ENCODE data around the gene MBTPS1. TPM values are rescaled to one million over a fixed set of nuclear protein-coding genes. Genes with fewer than 3 reads are reported as not detected.

Gene MBTPS1
- total and polyA plus RNA-seq, 10 of the 15 experiments (the other 5 are each of a cell fraction or from before 2014, with no cell fraction given) = 1.3 to 43.9 (median 35.2) TPM

- no peak for DNase-seq (ENCODE audit: low read depth, low spot score)
- Histone ChIP-seq H4K20me1 (ENCODE audit: control insufficient read depth, insufficient read depth) (0 out of 2 replicates have a peak, but pooled peaks cover 4% of the 10 kb centered on the region), H3K9ac (ENCODE audit: control insufficient read depth, insufficient read depth, low read length) (no peak overlapping the region), H3K27me3 (replicated peaks in 1 of 2; ENCODE audit: control insufficient read depth in 2 of 2, insufficient read depth in 2 of 2, low read length in 1 of 2) (no peaks in the 10 kb centered on the region), H2AFZ (ENCODE audit: control insufficient read depth, low read depth, low read length) (no peak overlapping the region), H3K27ac (ENCODE audit: control insufficient read depth, insufficient read depth) (no peak overlapping the region), H3K36me3 (ENCODE audit: control insufficient read depth in 2 of 2, insufficient read depth in 2 of 2, low read length in 1 of 2) (no peaks in the 10 kb centered on the region; a peak in 1 of 4 replicates), H3K4me1 (ENCODE audit: control insufficient read depth, insufficient read depth, low read length) (peaks cover 5% of the 10 kb centered on the region), H3K9me3 (replicated peaks; ENCODE audit: control insufficient read depth, insufficient read depth, low read length) (no peaks in the 10 kb centered on the region), H3K4me2 (ENCODE audit: control insufficient read depth, insufficient read depth) (no peak overlapping the region), H3K79me2 (ENCODE audit: control insufficient read depth, insufficient read depth, low read length) (peaks cover 20% of the 10 kb centered on the region), H3K4me3 (no peak overlapping the region)
- ChIA-PET SMC1A (ENCODE audit: uncharacterized antibody, unreplicated experiment) (interaction anchor here (1.0 to 2.8 kb wide), 3 partner anchors 11 to 19 kb away, joined by 3 to 10 read pairs (median 5); no protein-coding TSS in a partner anchor), RAD21 (ENCODE audit: unreplicated experiment) (interaction anchor here (1.0 kb wide), 1 partner anchor 51 kb away, joined by 4 read pairs; no protein-coding TSS in a partner anchor), POLR2A (no interaction called here), CTCF (interaction anchor here (0.6 to 2.1 kb wide), 5 partner anchors 11 to 382 kb away, joined by 3 to 7 read pairs (median 3); partner anchors contain the start of genes MBTPS1 and TAF1C)
- intact Hi-C loops (cut with micrococcal nuclease; ENCODE audit: unreplicated experiment) (no loop called here), in situ Hi-C loops (cut with MboI) (no loop called here)
- 83% methylated on average over 12 of the region's 12 CpGs for WGBS (ENCODE audit: insufficient coverage, insufficient replicate concordance, low lambda C conversion rate, missing lambda C conversion rate)
- BruUV-seq (replicated peaks) = no TSS peak
- no peak for TF ChIP-seq IKZF2 (IDR thresholded peaks at IDR 0.05)
- TF ChIP-seq ZNF274 (IDR thresholded peaks at IDR 0.05; ENCODE audit: insufficient read depth, insufficient read length) = no peak
- TF ChIP-seq SREBF1 (IDR thresholded peaks at IDR 0.05; ENCODE audit: low read length) = no peak
- TF ChIP-seq, protein P1, sequence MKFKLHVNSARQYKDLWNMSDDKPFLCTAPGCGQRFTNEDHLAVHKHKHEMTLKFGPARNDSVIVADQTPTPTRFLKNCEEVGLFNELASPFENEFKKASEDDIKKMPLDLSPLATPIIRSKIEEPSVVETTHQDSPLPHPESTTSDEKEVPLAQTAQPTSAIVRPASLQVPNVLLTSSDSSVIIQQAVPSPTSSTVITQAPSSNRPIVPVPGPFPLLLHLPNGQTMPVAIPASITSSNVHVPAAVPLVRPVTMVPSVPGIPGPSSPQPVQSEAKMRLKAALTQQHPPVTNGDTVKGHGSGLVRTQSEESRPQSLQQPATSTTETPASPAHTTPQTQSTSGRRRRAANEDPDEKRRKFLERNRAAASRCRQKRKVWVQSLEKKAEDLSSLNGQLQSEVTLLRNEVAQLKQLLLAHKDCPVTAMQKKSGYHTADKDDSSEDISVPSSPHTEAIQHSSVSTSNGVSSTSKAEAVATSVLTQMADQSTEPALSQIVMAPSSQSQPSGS (IDR thresholded peaks at IDR 0.05; ENCODE audit: low read length) = no peak
- TF ChIP-seq SPI1 (IDR thresholded peaks at IDR 0.05; ENCODE audit: borderline replicate concordance, insufficient read depth, low read depth, low read length) = no peak
- no peak for TF ChIP-seq YY1 (IDR thresholded peaks at IDR 0.05; ENCODE audit: low read depth, low read length)
- TF ChIP-seq TARDBP (IDR thresholded peaks at IDR 0.05; ENCODE audit: borderline replicate concordance) = no peak
- TF ChIP-seq DPF2 (IDR thresholded peaks at IDR 0.05) = no peak
- TF ChIP-seq PAX5 (IDR thresholded peaks at IDR 0.05; ENCODE audit: borderline replicate concordance, low read depth, low read length) = no peak
- TF ChIP-seq KAT2A (conservative IDR thresholded peaks at IDR 0.05; ENCODE audit: control insufficient read depth, low read depth, low read length) = no peak
- TF ChIP-seq TBL1XR1 (IDR thresholded peaks at IDR 0.05; ENCODE audit: low read depth, low read length) = no peak
- no peak for TF ChIP-seq SMARCA5 (IDR thresholded peaks at IDR 0.05)
- no peak for TF ChIP-seq ZNF622 (IDR thresholded peaks at IDR 0.05)
- TF ChIP-seq, protein P2, sequence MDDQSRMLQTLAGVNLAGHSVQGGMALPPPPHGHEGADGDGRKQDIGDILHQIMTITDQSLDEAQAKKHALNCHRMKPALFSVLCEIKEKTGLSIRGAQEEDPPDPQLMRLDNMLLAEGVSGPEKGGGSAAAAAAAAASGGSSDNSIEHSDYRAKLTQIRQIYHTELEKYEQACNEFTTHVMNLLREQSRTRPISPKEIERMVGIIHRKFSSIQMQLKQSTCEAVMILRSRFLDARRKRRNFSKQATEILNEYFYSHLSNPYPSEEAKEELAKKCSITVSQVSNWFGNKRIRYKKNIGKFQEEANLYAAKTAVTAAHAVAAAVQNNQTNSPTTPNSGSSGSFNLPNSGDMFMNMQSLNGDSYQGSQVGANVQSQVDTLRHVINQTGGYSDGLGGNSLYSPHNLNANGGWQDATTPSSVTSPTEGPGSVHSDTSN (IDR thresholded peaks at IDR 0.05; ENCODE audit: insufficient replicate concordance, low read depth, low read length) = no peak
- TF ChIP-seq RAD51 (IDR thresholded peaks at IDR 0.05) = no peak
- TF ChIP-seq PAX8 (IDR thresholded peaks at IDR 0.05) = no peak
- TF ChIP-seq BMI1 (IDR thresholded peaks at IDR 0.05; ENCODE audit: borderline replicate concordance) = no peak
- no peak for TF ChIP-seq SP1 (IDR thresholded peaks at IDR 0.05; ENCODE audit: low read depth, low read length)
- ATAC-seq = no peak
- no peak for FAIRE-seq
Observed at GRCh38 chr16:84105301-84105815, 11.4 kb downstream of the MBTPS1 start.

Measured in GM12878 (cell line).